SK-N-SH (cell line): ENCODE results near the gene ST7L. TPM values are rescaled to one million over a fixed set of nuclear protein-coding genes. Genes with fewer than 3 reads are reported as not detected.

Experiments used
- CTCF ChIA-PET: fragments of 300-600, 350-600 bp; formaldehyde crosslinking; extraction: SDS; loops from one replicate; lab custom pipeline; 2021; lab: Yijun Ruan, JAX
- POLR2A ChIA-PET: fragments of 350-600 bp; sonication (Branson Sonifier 250); formaldehyde crosslinking; extraction: SDS; loops from one replicate; lab custom pipeline; 2020; ENCODE audit warnings: antibody characterized with exemption, inconsistent platforms; lab: Yijun Ruan, JAX
- DNase-seq: peaks from one replicate; pipeline ENCODE4 v3.0.0; 2012
- H2AFZ ChIP-seq: fragments of 200-600 bp; sonication (generic); 2 replicates; pipeline ENCODE4 v1.8.1; 2016; ENCODE audit warnings: antibody characterized with exemption, mild to moderate bottlenecking, low read depth
- H3F3A ChIP-seq: fragments of 200-600 bp; sonication (generic); replicated peaks from 2 replicates; pipeline ENCODE3; 2016; ENCODE audit warnings: antibody characterized with exemption, mild to moderate bottlenecking; ENCODE audit not compliant: insufficient read depth
- H3K27ac ChIP-seq, 2 experiments: fragments of 200-500 bp in 1 of 2; fragments of 200-600 bp in 1 of 2; sonication (Bioruptor generic) in 1 of 2; sonication (generic), shearing (Covaris generic) in 1 of 2; 2 replicates each; pipeline versions ENCODE4 v1.5.1 to v1.6.1; 2014 to 2016; ENCODE audit warnings: low read depth in 2 of 2, inconsistent platforms in 1 of 2, low read length in 1 of 2, mild to moderate bottlenecking in 1 of 2, mixed read lengths in 1 of 2
- H3K27me3 ChIP-seq: fragments of 200-600 bp; sonication (generic), shearing (Covaris generic); 2 replicates; pipeline ENCODE4 v1.6.1; 2016; ENCODE audit warnings: mixed run types; ENCODE audit not compliant: insufficient read depth
- H3K36me3 ChIP-seq, 2 experiments: fragments of 200-500 bp in 1 of 2; fragments of 200-600 bp in 1 of 2; sonication (Bioruptor generic) in 1 of 2; sonication (generic) in 1 of 2; replicated peaks in 1 of 2; 2 replicates each; pipeline versions ENCODE3 to v1.5.1; 2014 to 2016; ENCODE audit warnings: low read length in 1 of 2, mild to moderate bottlenecking in 1 of 2; ENCODE audit not compliant: insufficient read depth in 2 of 2, control insufficient read depth in 1 of 2
- H3K4me1 ChIP-seq, 2 experiments: fragments of 200-500 bp in 1 of 2; fragments of 200-600 bp in 1 of 2; sonication (Bioruptor generic) in 1 of 2; sonication (generic), shearing (Covaris generic) in 1 of 2; 2 replicates each; pipeline versions ENCODE4 v1.5.1 to v1.6.1; 2014 to 2016; ENCODE audit warnings: low read depth in 1 of 2, low read length in 1 of 2, mixed run types in 1 of 2; ENCODE audit not compliant: insufficient read depth in 2 of 2, control insufficient read depth in 1 of 2
- H3K4me2 ChIP-seq: fragments of 200-600 bp; sonication (generic), shearing (Covaris generic); 2 replicates; pipeline ENCODE4 v1.6.1; 2017; ENCODE audit warnings: mixed run types
- H3K4me3 ChIP-seq, 2 experiments: fragments of 200-500 bp in 1 of 2; fragments of 200-600 bp in 1 of 2; sonication (Bioruptor generic) in 1 of 2; sonication (generic), shearing (Covaris generic) in 1 of 2; 2 replicates each; pipeline versions ENCODE4 v1.5.1 to v1.8.1; 2014 to 2016; ENCODE audit warnings: low read depth in 2 of 2, inconsistent platforms in 1 of 2, low read length in 1 of 2, mild to moderate bottlenecking in 1 of 2, mixed read lengths in 1 of 2, moderate library complexity in 1 of 2
- H3K79me2 ChIP-seq: fragments of 200-600 bp; sonication (generic); 2 replicates; pipeline ENCODE4 v1.8.1; 2017; ENCODE audit warnings: mild to moderate bottlenecking; ENCODE audit not compliant: insufficient read depth
- H3K9ac ChIP-seq: fragments of 200-600 bp; sonication (generic); 2 replicates; pipeline ENCODE4 v1.6.1; 2017; ENCODE audit warnings: mixed run types
- H3K9me2 ChIP-seq: fragments of 200-600 bp; sonication (generic); 2 replicates; pipeline ENCODE4 v1.6.1; 2017; ENCODE audit warnings: mixed run types
- H3K9me3 ChIP-seq: fragments of 200-600 bp; sonication (generic); 2 replicates; pipeline ENCODE4 v1.6.1; 2017; ENCODE audit warnings: mixed run types, mild to moderate bottlenecking, moderate library complexity
- H4K20me1 ChIP-seq: fragments of 200-600 bp; sonication (generic); 2 replicates; pipeline ENCODE4 v1.6.1; 2017; ENCODE audit warnings: mild to moderate bottlenecking, mixed run types; ENCODE audit not compliant: insufficient read depth
- CHD2 ChIP-seq: fragments of 150-350 bp; IDR thresholded peaks from 2 replicates; pipeline ENCODE4 v1.6.1; 2018; ENCODE audit warnings: low read length; ENCODE audit not compliant: partially characterized antibody
- EZH2phosphoT487 ChIP-seq: fragments of 200-600 bp; sonication (generic); IDR thresholded peaks from 2 replicates; pipeline ENCODE4 v1.6.1; 2017; ENCODE audit warnings: low read depth, mixed run types, mild to moderate bottlenecking, antibody characterized with exemption, moderate library complexity, borderline replicate concordance
- FOSL2 ChIP-seq: IDR thresholded peaks from 2 replicates; pipeline ENCODE4 v1.4.0; 2012; ENCODE audit warnings: low read depth, mild to moderate bottlenecking, moderate library complexity, borderline replicate concordance
- GABPA ChIP-seq: IDR thresholded peaks from 2 replicates; pipeline ENCODE4 v1.4.0; 2012; ENCODE audit warnings: low read depth, mild to moderate bottlenecking
- IRF3 ChIP-seq: fragments of 150-350 bp; IDR thresholded peaks from 2 replicates; pipeline ENCODE4 v1.6.1; 2016; ENCODE audit warnings: mild to moderate bottlenecking, low read depth, low read length
- MEF2A ChIP-seq: IDR thresholded peaks from 2 replicates; pipeline ENCODE4 v1.4.0; 2012; ENCODE audit warnings: low read depth, borderline replicate concordance
- MXI1 ChIP-seq: IDR thresholded peaks from 2 replicates; pipeline ENCODE4 v1.6.1; 2012; ENCODE audit warnings: mild to moderate bottlenecking, low read depth, low read length, improper control_type of control experiment
- NRF1 ChIP-seq: IDR thresholded peaks from 2 replicates; pipeline ENCODE4 v1.6.1; 2012; ENCODE audit warnings: low read depth, mild to moderate bottlenecking, low read length
- RCOR1 ChIP-seq: fragments of 150-350 bp; IDR thresholded peaks from 2 replicates; pipeline ENCODE4 v1.6.1; 2017; ENCODE audit warnings: antibody characterized with exemption, low read length
- SMC3 ChIP-seq: IDR thresholded peaks from 2 replicates; pipeline ENCODE4 v1.6.1; 2012; ENCODE audit warnings: low read depth, low read length, improper control_type of control experiment
- TAF1 ChIP-seq: IDR thresholded peaks from 2 replicates; pipeline ENCODE4 v1.6.1; 2012; ENCODE audit warnings: low read depth, mild to moderate bottlenecking, low read length, moderate library complexity, borderline replicate concordance
- TCF12 ChIP-seq: IDR thresholded peaks from 2 replicates; pipeline ENCODE4 v1.4.0; 2012
- TEAD4 ChIP-seq: IDR thresholded peaks from 2 replicates; pipeline ENCODE4 v1.4.0; 2012; ENCODE audit warnings: mild to moderate bottlenecking, borderline replicate concordance; ENCODE audit not compliant: insufficient read depth
- USF1 ChIP-seq: IDR thresholded peaks from 2 replicates; pipeline ENCODE4 v1.4.0; 2012; ENCODE audit warnings: low read depth, borderline replicate concordance
- USF2 ChIP-seq: fragments of 150-350 bp; IDR thresholded peaks from 2 replicates; pipeline ENCODE4 v1.6.1; 2017; ENCODE audit warnings: antibody characterized with exemption, low read length, low read depth, borderline replicate concordance
- ZBTB33 ChIP-seq: IDR thresholded peaks from 2 replicates; pipeline ENCODE4 v1.4.0; 2012; ENCODE audit warnings: low read depth, borderline replicate concordance
- WGBS: methylation state at CpG from one replicate; pipeline ENCODE4 v1.1.6; 2017; ENCODE audit warnings: low lambda C conversion rate; 5-methylcytosine and 5-hydroxymethylcytosine counted together
- polyA plus RNA-seq, 3 experiments: library from polyadenylated mRNA; depleted of rRNA; stranded (reverse); fragments of >200 nt; gene quantifications; 2 replicates each; pipeline ENCODE4 v1.2.3, GENCODE V29; 2012

Gene ST7L
- polyA plus RNA-seq, 1 of the 3 experiments (the other 2 are of a cell fraction): 17.9 TPM

GRCh38 chr1:112509660-112510178 is 109.2 kb downstream of the ST7L start:
- peaks cover 0 to 10% of the 10 kb centered on the region in 2 experiments; a peak in 1 of 4 replicates for H3K4me1 ChIP-seq
- whole genome bisulfite sequencing: 92% methylated on average over 16 of the region's 16 CpGs
- no peak overlapping the region for H3K4me3 ChIP-seq
- H3K9me2 ChIP-seq: no peaks in the 10 kb centered on the region
- H3F3A ChIP-seq: no peaks in the 10 kb centered on the region
- H2AFZ ChIP-seq: no peak overlapping the region
- no peaks in the 10 kb centered on the region for H3K27me3 ChIP-seq
- DNase-seq: no peak
- no peak overlapping the region for H3K4me2 ChIP-seq
- no peaks in the 10 kb centered on the region for H4K20me1 ChIP-seq
- no peak for TF ChIP-seq EZH2phosphoT487
- no peak for TF ChIP-seq USF2
- no peak for TF ChIP-seq TEAD4
- no peak for TF ChIP-seq TCF12
- TF ChIP-seq RCOR1: no peak
- TF ChIP-seq FOSL2: no peak
- TF ChIP-seq CHD2: no peak
- TF ChIP-seq TAF1: no peak
- no peak for TF ChIP-seq GABPA
- TF ChIP-seq NRF1: no peak
- TF ChIP-seq USF1: no peak
- TF ChIP-seq MEF2A: no peak
- TF ChIP-seq SMC3: no peak
- no peak for TF ChIP-seq IRF3
- no peak for TF ChIP-seq MXI1
- no peak for TF ChIP-seq ZBTB33
- no peaks in the 10 kb centered on the region for H3K36me3 ChIP-seq
- no peak overlapping the region for H3K27ac ChIP-seq
- ChIA-PET POLR2A (no interaction called here), CTCF (interaction anchor here (1.0 to 2.0 kb wide), 2 partner anchors 8 to 198 kb away, joined by 4 to 5 read pairs; no protein-coding TSS in a partner anchor)
- H3K9ac ChIP-seq: no peak overlapping the region
- H3K79me2 ChIP-seq: no peaks in the 10 kb centered on the region
- H3K9me3 ChIP-seq: no peaks in the 10 kb centered on the region
